Measurements from ENCODE around the gene EEF1AKMT1.

DNA sequence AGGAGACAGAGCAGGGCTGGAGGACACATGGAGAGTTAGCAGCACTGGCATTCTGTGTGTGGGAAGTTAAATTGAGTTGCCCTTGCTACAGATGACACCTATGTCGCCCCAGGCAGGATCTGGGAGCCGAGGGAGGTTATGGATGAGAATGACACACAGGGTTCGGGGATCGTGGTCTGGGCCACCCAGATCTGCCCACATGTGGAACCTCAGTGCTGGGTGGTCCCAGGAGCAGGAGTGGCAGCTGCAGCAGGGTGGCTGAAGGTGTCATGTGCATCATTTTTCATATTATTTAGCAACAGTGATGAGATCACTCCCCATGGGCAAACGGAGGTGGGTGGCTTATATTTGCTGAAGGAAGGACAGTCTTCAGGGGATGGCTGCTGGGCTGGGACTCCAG, 67.1 kb downstream of the EEF1AKMT1 start:
- TF ChIP-seq, protein P1, sequence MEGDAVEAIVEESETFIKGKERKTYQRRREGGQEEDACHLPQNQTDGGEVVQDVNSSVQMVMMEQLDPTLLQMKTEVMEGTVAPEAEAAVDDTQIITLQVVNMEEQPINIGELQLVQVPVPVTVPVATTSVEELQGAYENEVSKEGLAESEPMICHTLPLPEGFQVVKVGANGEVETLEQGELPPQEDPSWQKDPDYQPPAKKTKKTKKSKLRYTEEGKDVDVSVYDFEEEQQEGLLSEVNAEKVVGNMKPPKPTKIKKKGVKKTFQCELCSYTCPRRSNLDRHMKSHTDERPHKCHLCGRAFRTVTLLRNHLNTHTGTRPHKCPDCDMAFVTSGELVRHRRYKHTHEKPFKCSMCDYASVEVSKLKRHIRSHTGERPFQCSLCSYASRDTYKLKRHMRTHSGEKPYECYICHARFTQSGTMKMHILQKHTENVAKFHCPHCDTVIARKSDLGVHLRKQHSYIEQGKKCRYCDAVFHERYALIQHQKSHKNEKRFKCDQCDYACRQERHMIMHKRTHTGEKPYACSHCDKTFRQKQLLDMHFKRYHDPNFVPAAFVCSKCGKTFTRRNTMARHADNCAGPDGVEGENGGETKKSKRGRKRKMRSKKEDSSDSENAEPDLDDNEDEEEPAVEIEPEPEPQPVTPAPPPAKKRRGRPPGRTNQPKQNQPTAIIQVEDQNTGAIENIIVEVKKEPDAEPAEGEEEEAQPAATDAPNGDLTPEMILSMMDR (IDR thresholded peaks at IDR 0.05 in 2 of 3, conservative IDR thresholded peaks at IDR 0.05 in 1 of 3; ENCODE audit: borderline replicate concordance in 1 of 3, insufficient read depth in 1 of 3, low read depth in 2 of 3, low read length in 2 of 3) = no peak
- TF ChIP-seq POLR2A (IDR thresholded peaks at IDR 0.05; ENCODE audit: borderline replicate concordance, extremely low read depth, insufficient read depth, insufficient read length) (no peak), ZNF274 (IDR thresholded peaks at IDR 0.05; ENCODE audit: low read depth, low read length) (no peak), CEBPB (IDR thresholded peaks at IDR 0.05; ENCODE audit: low read depth) (no peak), YY1 (IDR thresholded peaks at IDR 0.05; ENCODE audit: extremely low read depth, insufficient replicate concordance, low read depth, low read length) (no peak), FOSL1 (IDR thresholded peaks at IDR 0.05; ENCODE audit: low read depth) (no peak), JUND (IDR thresholded peaks at IDR 0.05) (no peak), EZH2 (IDR thresholded peaks at IDR 0.05) (no peak)
- TF ChIP-seq, protein P2, sequence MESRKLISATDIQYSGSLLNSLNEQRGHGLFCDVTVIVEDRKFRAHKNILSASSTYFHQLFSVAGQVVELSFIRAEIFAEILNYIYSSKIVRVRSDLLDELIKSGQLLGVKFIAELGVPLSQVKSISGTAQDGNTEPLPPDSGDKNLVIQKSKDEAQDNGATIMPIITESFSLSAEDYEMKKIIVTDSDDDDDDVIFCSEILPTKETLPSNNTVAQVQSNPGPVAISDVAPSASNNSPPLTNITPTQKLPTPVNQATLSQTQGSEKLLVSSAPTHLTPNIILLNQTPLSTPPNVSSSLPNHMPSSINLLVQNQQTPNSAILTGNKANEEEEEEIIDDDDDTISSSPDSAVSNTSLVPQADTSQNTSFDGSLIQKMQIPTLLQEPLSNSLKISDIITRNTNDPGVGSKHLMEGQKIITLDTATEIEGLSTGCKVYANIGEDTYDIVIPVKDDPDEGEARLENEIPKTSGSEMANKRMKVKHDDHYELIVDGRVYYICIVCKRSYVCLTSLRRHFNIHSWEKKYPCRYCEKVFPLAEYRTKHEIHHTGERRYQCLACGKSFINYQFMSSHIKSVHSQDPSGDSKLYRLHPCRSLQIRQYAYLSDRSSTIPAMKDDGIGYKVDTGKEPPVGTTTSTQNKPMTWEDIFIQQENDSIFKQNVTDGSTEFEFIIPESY (IDR thresholded peaks at IDR 0.05; ENCODE audit: extremely low read depth, insufficient replicate concordance, low read length) = no peak
